RWPE1 (cell line): ENCODE measurements around the gene DSCAM.

Experiments used
- CTCF ChIA-PET: fragments of 350-600 bp; sonication (Branson Sonifier 250); formaldehyde crosslinking; extraction: SDS; loops from one replicate; lab custom pipeline; 2021; lab: Yijun Ruan, JAX
- POLR2A ChIA-PET: fragments of 400-600 bp; formaldehyde crosslinking; extraction: SDS; loops from one replicate; lab custom pipeline; 2020; ENCODE audit warnings: antibody characterized with exemption; ENCODE audit not compliant: low non-redundant PET; lab: Yijun Ruan, JAX
- DNase-seq: peaks from one replicate; pipeline ENCODE4 v3.0.0; 2012; ENCODE audit warnings: low spot score
- H3K27ac ChIP-seq: fragments of 450-650 bp; 2 replicates; pipeline ENCODE4 v1.5.1; 2017
- CTCF ChIP-seq: fragments of 450-650 bp; conservative IDR thresholded peaks from 2 replicates; pipeline ENCODE4 v1.5.1; 2017; ENCODE audit warnings: low read depth, mild to moderate bottlenecking

Gene DSCAM

GRCh38 chr21:40687625-40688024, 159.3 kb downstream of the DSCAM start:
- ChIA-PET CTCF (interaction anchor here (0.6 kb wide), 1 partner anchor 1045 kb away, joined by 3 read pairs; no protein-coding TSS in a partner anchor), POLR2A (no interaction called here)
- no peak for TF ChIP-seq CTCF
- no peak for DNase-seq
- no peak overlapping the region for H3K27ac ChIP-seq

GRCh38 chr21:40686526-40686925, 160.4 kb downstream of the DSCAM start:
- CTCF ChIA-PET = no interaction called here
- no peak overlapping the region for H3K27ac ChIP-seq
- no peak for TF ChIP-seq CTCF
- DNase-seq = no peak
- POLR2A ChIA-PET = no interaction called here

GRCh38 chr21:40685141-40685540, 161.8 kb downstream of the DSCAM start:
- no peak for TF ChIP-seq CTCF
- CTCF ChIA-PET = no interaction called here
- POLR2A ChIA-PET = no interaction called here
- DNase-seq = no peak
- H3K27ac ChIP-seq = no peak overlapping the region

- no peak for DNase-seq
- CTCF ChIA-PET = interaction anchor here (0.5 kb wide), 1 partner anchor 101 kb away, joined by 5 read pairs; no protein-coding TSS in a partner anchor
- no peak overlapping the region for H3K27ac ChIP-seq
- POLR2A ChIA-PET = no interaction called here
- TF ChIP-seq CTCF = no peak
Measured at GRCh38 chr21:40684726-40685125, 162.2 kb downstream of the DSCAM start.

- no peak overlapping the region for H3K27ac ChIP-seq
- no peak for TF ChIP-seq CTCF
- ChIA-PET POLR2A (no interaction called here), CTCF (no interaction called here)
- DNase-seq = no peak
Measured at GRCh38 chr21:40683349-40683748, 163.6 kb downstream of the DSCAM start.

GRCh38 chr21:40681164-40681859, 165.6 kb downstream of the DSCAM start:
- H3K27ac ChIP-seq = no peak overlapping the region
- ChIA-PET POLR2A (no interaction called here), CTCF (no interaction called here)
- TF ChIP-seq CTCF = no peak
- DNase-seq = no peak
